Stomach (tissue), 9 donors: Measurements from ENCODE around the gene SLFNL1. TPM values are rescaled to one million over a fixed set of nuclear protein-coding genes. Genes with fewer than 3 reads are reported as not detected.

Experiments used
- DNase-seq, 2 donors: peaks; one replicate each; pipeline versions ENCODE4 v3.0.0 to v3.0.0-alpha.2; 2013 to 2019
- H3K27ac ChIP-seq, 5 donors: fragments of 200-600 bp in 4 of 5; sonication (generic) in 4 of 5; one replicate each; pipeline ENCODE4 v1.5.1; 2013 to 2019; ENCODE audit warnings: mild to moderate bottlenecking in 1 of 5, moderate library complexity in 1 of 5
- H3K27me3 ChIP-seq, 3 donors: fragments of 200-600 bp; sonication (generic); one replicate each; pipeline ENCODE4 v1.5.1; 2017 to 2019; ENCODE audit warnings: mixed run types in 1 of 3
- H3K36me3 ChIP-seq, 4 donors: fragments of 200-600 bp; sonication (generic); 1 replicate in 3 of 4; 2 replicates in 1 of 4; pipeline ENCODE4 v1.5.1; 2016 to 2019
- H3K4me1 ChIP-seq, 4 donors: fragments of 200-600 bp; sonication (generic); one replicate each; pipeline ENCODE4 v1.5.1; 2016 to 2019
- H3K4me3 ChIP-seq, 4 donors: fragments of 200-600 bp; sonication (generic) in 3 of 4; one replicate each; pipeline ENCODE4 v1.5.1; 2016 to 2019; ENCODE audit warnings: mild to moderate bottlenecking in 1 of 4
- H3K9me3 ChIP-seq, 4 donors: fragments of 200-600 bp; sonication (generic); one replicate each; pipeline ENCODE4 v1.5.1; 2016 to 2019
- CTCF ChIP-seq, 7 experiments: fragments of 450-650 bp in 4 of 7; fragments of 200-600 bp in 3 of 7; sonication (generic) in 3 of 7; IDR thresholded peaks; one replicate each; pipeline ENCODE4 v1.5.1; 2016 to 2019; ENCODE audit warnings: antibody characterized with exemption in 7 of 7, control low read depth in 2 of 7, mild to moderate bottlenecking in 1 of 7
- EP300 ChIP-seq: sonication (generic); formaldehyde crosslinking; IDR thresholded peaks from one replicate; pipeline ENCODE4 v1.6.1; 2017; ENCODE audit warnings: antibody characterized with exemption
- POLR2A ChIP-seq, 4 donors: fragments of 450-650 bp; IDR thresholded peaks; one replicate each; pipeline ENCODE4 v1.6.1; 2016; ENCODE audit warnings: antibody characterized with exemption in 4 of 4, control low read depth in 2 of 4, mild to moderate bottlenecking in 1 of 4, moderate library complexity in 1 of 4
- POLR2AphosphoS5 ChIP-seq, 3 donors: sonication (generic); formaldehyde crosslinking; IDR thresholded peaks; one replicate each; pipeline ENCODE4 v1.6.1; 2016; ENCODE audit warnings: antibody characterized with exemption in 3 of 3
- WGBS, 5 donors: extraction: QIAGEN DNeasy Blood & Tissue Kit in 3 of 5; methylation state at CpG; one replicate each; pipeline versions ENCODE4 v1.1.5 to v1.1.7; 2013 to 2018; 5-methylcytosine and 5-hydroxymethylcytosine counted together
- intact Hi-C: fragments of 100-400 bp; cut with DNase I; formaldehyde crosslinking; loops from one replicate; pipeline ENCODE4 v1.15.1; 2023; ENCODE audit warnings: low total_unique reads
- polyA plus RNA-seq, 3 donors: library from polyadenylated mRNA; stranded (reverse); fragments of 200-250 nt; gene quantifications; one replicate each; pipeline ENCODE4 v1.2.3, GENCODE V29; 2013
- total RNA-seq, 5 donors: library from RNA; depleted of rRNA; stranded (reverse); fragments of >200 nt; gene quantifications; one replicate each; pipeline versions ENCODE4 v1.1.0 to v1.2.3, GENCODE V29; 2014 to 2016
- donor health status: healthy with polysubstance abuse.
- donor health status: Bipolar disorder and iron deficiency.
- donor health status: healthy.

The SLFNL1 gene
- total and polyA plus RNA-seq, 8 donors = 0.25 to 10.5 (median 0.73) TPM; not detected in 3

- Histone ChIP-seq H3K4me1 (peaks cover 13 to 55% (median 29%) of the 10 kb centered on the region in 4 donors), H3K27ac (peak overlapping the region in 2 of 5 donors; percentile 6 to 52), H3K9me3 (no peaks in the 10 kb centered on the region), H3K36me3 (peaks cover 31 to 74% (median 66%) of the 10 kb centered on the region in 4 donors), H3K4me3 (no peak overlapping the region), H3K27me3 (no peaks in the 10 kb centered on the region)
- DNase-seq = no peak
- TF ChIP-seq EP300 (no peak), POLR2A (IDR thresholded peaks at IDR 0.05) (no peak), CTCF (IDR thresholded peaks at IDR 0.05) (no peak), POLR2AphosphoS5 (IDR thresholded peaks at IDR 0.05) (no peak)
- 66 to 95% (median 89%) methylated on average over 3 of the region's 3 CpGs for WGBS, 5 donors
- intact Hi-C loops = no loop called here
Observed at GRCh38 chr1:40985875-40986274, 35.6 kb downstream of the SLFNL1 start.

GRCh38 chr1:40985161-40985560, 36.4 kb downstream of the SLFNL1 start:
- H3K36me3 ChIP-seq = peaks cover 31 to 69% (median 61%) of the 10 kb centered on the region in 4 donors
- no peaks in the 10 kb centered on the region for H3K9me3 ChIP-seq
- H3K4me1 ChIP-seq = peaks cover 20 to 56% (median 36%) of the 10 kb centered on the region in 4 donors
- no peaks in the 10 kb centered on the region for H3K27me3 ChIP-seq
- H3K4me3 ChIP-seq = no peak overlapping the region
- H3K27ac ChIP-seq = peak overlapping the region in 3 of 5 donors; percentile 0 to 52 (median 6)
- DNase-seq = no peak
- WGBS, 5 donors = 68 to 84% (median 80%) methylated on average over 5 of the region's 5 CpGs
- intact Hi-C loops = no loop called here
- no peak for TF ChIP-seq POLR2A (IDR thresholded peaks at IDR 0.05)
- no peak for TF ChIP-seq EP300
- TF ChIP-seq POLR2AphosphoS5 (IDR thresholded peaks at IDR 0.05) = no peak
- TF ChIP-seq CTCF (IDR thresholded peaks at IDR 0.05) = no peak

- no peak for TF ChIP-seq EP300
- no peak for TF ChIP-seq POLR2A (IDR thresholded peaks at IDR 0.05)
- TF ChIP-seq POLR2AphosphoS5 (IDR thresholded peaks at IDR 0.05) = no peak
- TF ChIP-seq CTCF (IDR thresholded peaks at IDR 0.05) = no peak
- Histone ChIP-seq H3K9me3 (no peaks in the 10 kb centered on the region), H3K27me3 (no peaks in the 10 kb centered on the region), H3K36me3 (peaks cover 31 to 63% (median 55%) of the 10 kb centered on the region in 4 donors), H3K27ac (peak overlapping the region in 1 of 5 donors; percentile 52), H3K4me3 (no peak overlapping the region), H3K4me1 (peaks cover 21 to 56% (median 37%) of the 10 kb centered on the region in 4 donors)
- intact Hi-C loops = no loop called here
- WGBS, 5 donors = 95 to 99% (median 96%) methylated on average over 4 of the region's 4 CpGs
- DNase-seq = no peak
Observed at GRCh38 chr1:40984531-40984930, 37.0 kb downstream of the SLFNL1 start.

- Histone ChIP-seq H3K36me3 (peaks cover 27 to 58% (median 50%) of the 10 kb centered on the region in 4 donors), H3K4me3 (no peak overlapping the region), H3K27ac (peak overlapping the region in 2 of 5 donors; percentile 93 to 97), H3K4me1 (peaks cover 23 to 59% (median 38%) of the 10 kb centered on the region in 4 donors), H3K9me3 (no peaks in the 10 kb centered on the region), H3K27me3 (no peaks in the 10 kb centered on the region)
- DNase-seq = no peak
- intact Hi-C loops = no loop called here
- 78 to 90% (median 86%) methylated on average over 2 of the region's 2 CpGs for WGBS, 5 donors
- TF ChIP-seq POLR2AphosphoS5 (IDR thresholded peaks at IDR 0.05) (no peak), EP300 (no peak), POLR2A (IDR thresholded peaks at IDR 0.05) (no peak), CTCF (IDR thresholded peaks at IDR 0.05) (no peak)
Observed at GRCh38 chr1:40984066-40984465, 37.5 kb downstream of the SLFNL1 start.
